WI38 (cell line): ENCODE results near the gene ENPP3.

ENCODE experiments used
- H3K4me3 ChIP-seq: 2 replicates; pipeline ENCODE4 v1.5.1; 2011; ENCODE audit warnings: low read depth, mild to moderate bottlenecking, control low read depth, low read length
- CTCF ChIP-seq: IDR thresholded peaks from 2 replicates; pipeline ENCODE4 v1.5.1; 2012; ENCODE audit warnings: low read depth, mild to moderate bottlenecking, control low read depth, low read length

The ENPP3 gene

GRCh38 chr6:131642987-131643611 is 6.0 kb downstream of the ENPP3 start:
- TF ChIP-seq CTCF: no peak
- no peak overlapping the region for H3K4me3 ChIP-seq

- TF ChIP-seq CTCF: no peak
- no peak overlapping the region for H3K4me3 ChIP-seq
Observed at GRCh38 chr6:131643855-131644460, 6.9 kb downstream of the ENPP3 start.

- no peak overlapping the region for H3K4me3 ChIP-seq
- no peak for TF ChIP-seq CTCF
Observed at GRCh38 chr6:131644921-131645320, 7.8 kb downstream of the ENPP3 start.

GRCh38 chr6:131645846-131646245 is 8.7 kb downstream of the ENPP3 start:
- TF ChIP-seq CTCF: no peak
- no peak overlapping the region for H3K4me3 ChIP-seq

- H3K4me3 ChIP-seq: no peak overlapping the region
- no peak for TF ChIP-seq CTCF
Observed at GRCh38 chr6:131646249-131646670, 9.2 kb downstream of the ENPP3 start.

GRCh38 chr6:131651782-131652181 is 14.7 kb downstream of the ENPP3 start:
- no peak for TF ChIP-seq CTCF
- H3K4me3 ChIP-seq: no peak overlapping the region

GRCh38 chr6:131652472-131652871 is 15.4 kb downstream of the ENPP3 start:
- no peak for TF ChIP-seq CTCF
- H3K4me3 ChIP-seq: no peak overlapping the region
